CD4-positive, alpha-beta memory T cell (primary cell): ENCODE results near the gene PLA2G2E. TPM values are rescaled to one million over a fixed set of nuclear protein-coding genes. Genes with fewer than 3 reads are reported as not detected.
"Not testable (repeated sequence)": the region's sequence is repeated elsewhere in the genome, so short reads cannot be mapped to it uniquely, and the experiment has no call there.

Source experiments
- CTCF ChIA-PET: fragments of 350-600 bp; sonication (Branson Sonifier 250); formaldehyde crosslinking; loops from one replicate; lab custom pipeline; 2021; ENCODE audit warnings: inconsistent platforms; ENCODE audit not compliant: partially characterized antibody; lab: Charles Lee
- POLR2A ChIA-PET: fragments of 350-600 bp; sonication (Branson Sonifier 250); formaldehyde crosslinking; loops from one replicate; lab custom pipeline; 2021; ENCODE audit not compliant: partially characterized antibody; lab: Charles Lee
- DNase-seq, 5 donors: peaks; one replicate each; pipeline versions ENCODE4 v3.0.0 to v3.0.0-alpha.2; 2020 to 2022; ENCODE audit warnings: mixed read lengths in 1 of 5
- H3K27ac ChIP-seq: one replicate; pipeline ENCODE4 v1.7.0; 2013; ENCODE audit warnings: low read depth, low read length
- H3K27me3 ChIP-seq: 2 replicates; pipeline ENCODE4 v1.7.0; 2013; ENCODE audit warnings: mild to moderate bottlenecking, low read length, moderate library complexity; ENCODE audit not compliant: insufficient read depth
- H3K36me3 ChIP-seq: 2 replicates; pipeline ENCODE4 v1.7.0; 2013; ENCODE audit warnings: mild to moderate bottlenecking, low read length, moderate library complexity; ENCODE audit not compliant: insufficient read depth
- H3K4me1 ChIP-seq: 2 replicates; pipeline ENCODE4 v1.7.0; 2013; ENCODE audit warnings: mild to moderate bottlenecking, low read length, moderate library complexity; ENCODE audit not compliant: insufficient read depth
- H3K4me3 ChIP-seq, 2 donors: one replicate each; pipeline ENCODE4 v1.7.0; 2013; ENCODE audit warnings: low read length in 2 of 2, mild to moderate bottlenecking in 1 of 2
- H3K9me3 ChIP-seq, 2 donors: one replicate each; pipeline ENCODE4 v1.7.0; 2013; ENCODE audit warnings: low read length in 2 of 2, control low read depth in 1 of 2; ENCODE audit not compliant: control insufficient read depth in 1 of 2
- H3K27ac Mint-ChIP-seq, 7 donors: one replicate each; pipeline ENCODE4 v1.8.0; 2020 to 2021; ENCODE audit warnings: mixed read lengths in 7 of 7, mild to moderate bottlenecking in 6 of 7, inconsistent platforms in 3 of 7, moderate library complexity in 3 of 7
- H3K27me3 Mint-ChIP-seq, 2 donors: one replicate each; pipeline ENCODE4 v1.8.0; 2020 to 2021; ENCODE audit warnings: mixed read lengths in 2 of 2
- H3K36me3 Mint-ChIP-seq, 2 donors: one replicate each; pipeline ENCODE4 v1.8.0; 2020 to 2021; ENCODE audit warnings: mixed read lengths in 2 of 2, inconsistent platforms in 1 of 2, mild to moderate bottlenecking in 1 of 2
- H3K4me1 Mint-ChIP-seq, 4 donors: one replicate each; pipeline ENCODE4 v1.8.0; 2020 to 2021; ENCODE audit warnings: mixed read lengths in 4 of 4, mild to moderate bottlenecking in 1 of 4
- H3K4me3 Mint-ChIP-seq, 8 donors: one replicate each; pipeline ENCODE4 v1.8.0; 2020 to 2021; ENCODE audit warnings: mixed read lengths in 8 of 8, mild to moderate bottlenecking in 7 of 8, moderate library complexity in 6 of 8, inconsistent platforms in 3 of 8
- H3K9me3 Mint-ChIP-seq, 8 donors: one replicate each; pipeline ENCODE4 v1.8.0; 2020 to 2021; ENCODE audit warnings: mixed read lengths in 8 of 8, mild to moderate bottlenecking in 5 of 8, inconsistent platforms in 3 of 8, moderate library complexity in 1 of 8
- intact Hi-C: fragments of 100-400 bp; cut with micrococcal nuclease; formaldehyde crosslinking; loops from one replicate; pipeline ENCODE4 v1.15.1; 2023
- polyA plus RNA-seq, 2 donors: library from polyadenylated mRNA; unstranded; fragments of 300-500 nt; fragmentation: Illumina TruSeq; gene quantifications; one replicate each; pipeline ENCODE4 v1.2.3, GENCODE V29; 2021
- total RNA-seq, 2 experiments: library from RNA; stranded (reverse); gene quantifications; one replicate each; pipeline ENCODE4 v1.2.3, GENCODE V29; 2021

Gene PLA2G2E
- total and polyA plus RNA-seq, 4 experiments from 2014 or later: not detected

GRCh38 chr1:19932866-19933265 is 9.4 kb upstream of the PLA2G2E start:
- Histone ChIP-seq H3K27me3 (no peaks in the 10 kb centered on the region), H3K9me3 (peaks cover 0 to 6% of the 10 kb centered on the region in 2 donors), H3K4me3 (no peak overlapping the region), H3K4me1 (no peaks in the 10 kb centered on the region), H3K36me3 (no peaks in the 10 kb centered on the region), H3K27ac (no peak overlapping the region)
- DNase-seq: no peak
- H3K27me3 Mint-ChIP-seq: peaks cover 0 to 3% of the 10 kb centered on the region in 2 donors
- POLR2A ChIA-PET: no interaction called here
- no peaks in the 10 kb centered on the region for H3K4me1 Mint-ChIP-seq
- H3K9me3 Mint-ChIP-seq: peaks cover 6 to 46% (median 30%) of the 10 kb centered on the region in 8 donors
- H3K36me3 Mint-ChIP-seq: peaks cover 0 to 10% of the 10 kb centered on the region in 2 donors
- CTCF ChIA-PET: no interaction called here
- H3K4me3 Mint-ChIP-seq: peak overlapping the region in 2 of 8 donors; percentile 12 to 54
- intact Hi-C loops: no loop called here
- peak overlapping the region in 1 of 7 donors; percentile 3 for H3K27ac Mint-ChIP-seq

- H3K9me3 ChIP-seq, H3K36me3 ChIP-seq, H3K4me1 ChIP-seq, H3K36me3 Mint-ChIP-seq, DNase-seq, intact Hi-C loops, H3K4me3 Mint-ChIP-seq, H3K27me3 ChIP-seq, H3K27me3 Mint-ChIP-seq, H3K4me3 ChIP-seq, H3K27ac ChIP-seq, POLR2A ChIA-PET, H3K27ac Mint-ChIP-seq, H3K4me1 Mint-ChIP-seq, CTCF ChIA-PET: not testable (repeated sequence)
- peaks cover 3 to 29% (median 18%) of the 10 kb centered on the region in 8 donors for H3K9me3 Mint-ChIP-seq
These were observed 3.7 kb upstream of the PLA2G2E start for GRCh38 chr1:19927130-19927421.

- Histone ChIP-seq H3K9me3 (no peaks in the 10 kb centered on the region), H3K4me1 (no peaks in the 10 kb centered on the region), H3K36me3 (no peaks in the 10 kb centered on the region), H3K27ac (no peak overlapping the region), H3K27me3 (no peaks in the 10 kb centered on the region), H3K4me3 (no peak overlapping the region)
- H3K36me3 Mint-ChIP-seq: no peaks in the 10 kb centered on the region
- no peak for DNase-seq
- H3K4me1 Mint-ChIP-seq: no peaks in the 10 kb centered on the region
- no peak overlapping the region for H3K27ac Mint-ChIP-seq
- H3K9me3 Mint-ChIP-seq: peaks cover 2 to 23% (median 13%) of the 10 kb centered on the region in 8 donors
- intact Hi-C loops: no loop called here
- H3K4me3 Mint-ChIP-seq: no peak overlapping the region
- peaks cover 0 to 1% of the 10 kb centered on the region in 2 donors for H3K27me3 Mint-ChIP-seq
- CTCF ChIA-PET: interaction anchor here (1.3 kb wide), 1 partner anchor 9 kb away, joined by 6 read pairs; no protein-coding TSS in a partner anchor
- POLR2A ChIA-PET: no interaction called here
These were observed 3.1 kb upstream of the PLA2G2E start for GRCh38 chr1:19926296-19927129.

- Mint-ChIP-seq H3K4me1 (no peaks in the 10 kb centered on the region), H3K27me3 (peaks cover 0 to 1% of the 10 kb centered on the region in 2 donors), H3K36me3 (no peaks in the 10 kb centered on the region), H3K9me3 (peaks cover 0 to 13% (median 4%) of the 10 kb centered on the region in 8 donors), H3K4me3 (no peak overlapping the region), H3K27ac (no peak overlapping the region)
- ChIA-PET POLR2A (no interaction called here), CTCF (interaction anchor here (1.3 kb wide), 1 partner anchor 8 kb away, joined by 6 read pairs; no protein-coding TSS in a partner anchor)
- Histone ChIP-seq H3K9me3 (no peaks in the 10 kb centered on the region), H3K27me3 (no peaks in the 10 kb centered on the region), H3K4me1 (no peaks in the 10 kb centered on the region), H3K4me3 (no peak overlapping the region), H3K27ac (no peak overlapping the region), H3K36me3 (no peaks in the 10 kb centered on the region)
- intact Hi-C loops: no loop called here
- DNase-seq: no peak
These were observed 2.1 kb upstream of the PLA2G2E start for GRCh38 chr1:19925342-19926070.

GRCh38 chr1:19923953-19924346 is 533 bp upstream of the PLA2G2E start:
- Mint-ChIP-seq H3K9me3 (no peaks in the 10 kb centered on the region), H3K36me3 (no peaks in the 10 kb centered on the region), H3K4me1 (no peaks in the 10 kb centered on the region), H3K27ac (no peak overlapping the region), H3K4me3 (no peak overlapping the region), H3K27me3 (peaks cover 0 to 1% of the 10 kb centered on the region in 2 donors)
- no peak overlapping the region for H3K27ac ChIP-seq
- H3K4me1 ChIP-seq: no peaks in the 10 kb centered on the region
- CTCF ChIA-PET: no interaction called here
- POLR2A ChIA-PET: no interaction called here
- intact Hi-C loops: no loop called here
- H3K9me3 ChIP-seq: no peaks in the 10 kb centered on the region
- H3K36me3 ChIP-seq: no peaks in the 10 kb centered on the region
- DNase-seq: no peak
- H3K27me3 ChIP-seq: no peaks in the 10 kb centered on the region
- H3K4me3 ChIP-seq: no peak overlapping the region

GRCh38 chr1:19922015-19922688 is 1.3 kb downstream of the PLA2G2E start:
- CTCF ChIA-PET: interaction anchor here (7.7 to 9.9 kb wide), 2 partner anchors 230 to 273 kb away, joined by 70 to 102 read pairs; no protein-coding TSS in a partner anchor
- peaks cover 0 to 1% of the 10 kb centered on the region in 2 donors for H3K27me3 Mint-ChIP-seq
- H3K4me3 Mint-ChIP-seq: no peak overlapping the region

GRCh38 chr1:19921310-19921709 is 2.1 kb downstream of the PLA2G2E start:
- Histone ChIP-seq H3K27ac (no peak overlapping the region), H3K4me1 (no peaks in the 10 kb centered on the region), H3K9me3 (no peaks in the 10 kb centered on the region), H3K4me3 (no peak overlapping the region), H3K27me3 (no peaks in the 10 kb centered on the region), H3K36me3 (no peaks in the 10 kb centered on the region)
- POLR2A ChIA-PET: no interaction called here
- CTCF ChIA-PET: interaction anchor here (1.3 to 9.9 kb wide), 4 partner anchors 9 to 274 kb away, joined by 4 to 102 read pairs (median 38); no protein-coding TSS in a partner anchor
- peaks cover 0 to 1% of the 10 kb centered on the region in 2 donors for H3K27me3 Mint-ChIP-seq
- intact Hi-C loops: no loop called here
- peaks cover 4 to 6% (median 5%) of the 10 kb centered on the region in 4 donors for H3K4me1 Mint-ChIP-seq
- DNase-seq: no peak
- no peak overlapping the region for H3K4me3 Mint-ChIP-seq
- no peaks in the 10 kb centered on the region for H3K9me3 Mint-ChIP-seq
- H3K27ac Mint-ChIP-seq: peak overlapping the region in 1 of 7 donors; percentile 31
- H3K36me3 Mint-ChIP-seq: no peaks in the 10 kb centered on the region

More at GRCh38 chr1:19922015-19922688, 1.3 kb downstream of the PLA2G2E start:
- Histone ChIP-seq H3K9me3 (no peaks in the 10 kb centered on the region), H3K27me3 (no peaks in the 10 kb centered on the region), H3K27ac (no peak overlapping the region), H3K4me1 (no peaks in the 10 kb centered on the region), H3K36me3 (no peaks in the 10 kb centered on the region), H3K4me3 (no peak overlapping the region)
- Mint-ChIP-seq H3K9me3 (no peaks in the 10 kb centered on the region), H3K36me3 (no peaks in the 10 kb centered on the region), H3K27ac (no peak overlapping the region), H3K4me1 (peaks cover 4 to 6% (median 5%) of the 10 kb centered on the region in 4 donors)
- POLR2A ChIA-PET: no interaction called here
- intact Hi-C loops: no loop called here
- DNase-seq: no peak
